GM21360 (cell line): ENCODE measurements around the gene CORO2A.
"Not testable (repeated sequence)": the region's sequence is repeated elsewhere in the genome, so short reads cannot be mapped to it uniquely, and the experiment has no call there.

Experiments used
- ATAC-seq: cut with Tn5 transposase; IDR thresholded peaks from one replicate; pipeline ENCODE4 v1.9.1; 2021; ENCODE audit warnings: mild to moderate bottlenecking, moderate library complexity; ENCODE audit not compliant: unreplicated experiment

CORO2A gene

DNA sequence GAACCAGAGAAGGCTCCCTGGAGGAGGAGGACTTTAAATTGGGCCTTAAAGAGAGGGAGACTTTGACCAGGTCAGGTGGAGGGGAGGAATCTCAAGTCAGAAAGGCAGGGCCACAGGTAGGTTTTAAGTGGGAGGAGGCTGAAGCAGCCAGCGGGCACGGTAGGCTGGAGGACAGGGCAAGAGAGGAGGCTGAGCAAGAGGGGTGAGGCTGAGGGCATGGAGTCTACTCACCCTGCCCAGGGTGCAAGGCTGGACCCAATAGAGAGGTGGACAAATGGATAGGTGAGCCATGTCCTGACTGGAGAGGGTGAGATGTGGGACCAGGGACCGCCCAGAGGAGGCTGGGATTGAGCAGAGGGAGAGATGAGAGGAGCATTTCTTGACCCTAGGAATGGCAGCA is 47.8 kb downstream of the CORO2A start:
- no peak for ATAC-seq

DNA sequence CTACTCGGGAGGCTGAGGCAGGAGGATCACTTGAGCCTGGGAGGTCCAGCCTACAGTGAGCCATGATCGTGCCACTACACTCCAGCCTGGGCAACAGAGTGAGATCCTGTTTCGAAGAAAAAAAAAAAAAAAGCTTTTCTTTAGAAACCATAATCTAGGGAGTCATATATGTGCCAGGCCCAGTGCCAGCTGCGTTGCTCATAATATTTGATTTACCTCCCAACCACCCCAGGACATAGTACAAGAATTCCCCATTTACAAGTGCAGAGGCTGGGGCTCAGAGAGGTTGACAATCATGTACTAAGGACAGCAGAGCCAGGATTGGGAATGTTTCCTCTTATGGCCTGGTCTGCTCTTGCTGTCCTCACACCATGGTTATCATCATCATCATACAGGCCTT is 48.4 kb downstream of the CORO2A start:
- no peak for ATAC-seq

- ATAC-seq, result no peak
Measured at GRCh38 chr9:98142925-98143481, 49.4 kb downstream of the CORO2A start.

DNA sequence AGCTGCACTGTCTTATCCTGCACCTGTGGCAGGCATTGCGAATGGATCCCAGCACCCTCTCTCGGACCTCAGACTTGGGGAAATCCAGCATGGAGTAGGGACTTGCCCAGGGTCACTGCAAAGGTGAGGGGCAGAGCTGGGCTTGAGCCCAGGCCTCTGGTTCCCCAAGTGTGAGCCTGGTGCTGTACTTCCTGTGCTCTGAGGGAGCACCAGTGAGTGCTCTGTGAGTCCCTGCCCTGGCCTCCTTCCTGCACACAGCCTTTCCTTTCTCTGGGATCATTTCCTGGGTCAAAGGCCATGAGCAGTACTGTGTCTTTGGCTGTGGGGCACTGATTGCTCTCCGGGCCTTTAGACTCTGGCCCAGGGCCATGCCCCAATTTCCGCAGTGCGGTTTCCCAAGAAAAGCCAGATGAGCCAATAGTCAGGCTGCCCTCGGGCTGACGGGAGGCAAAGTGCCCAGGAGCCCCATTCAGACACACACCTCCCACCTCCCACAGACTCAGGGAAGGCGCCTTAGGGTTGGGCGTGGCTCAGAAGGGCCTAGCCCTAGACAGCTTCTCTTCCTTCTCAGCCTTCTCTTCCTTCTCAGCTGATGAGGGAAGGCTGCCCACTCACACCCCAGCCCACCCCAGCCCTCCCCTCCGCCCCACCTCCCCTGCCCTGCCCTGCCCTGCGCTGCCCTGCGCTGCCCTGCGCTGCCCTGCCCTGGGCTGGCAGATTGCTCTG is 50.1 kb downstream of the CORO2A start:
- no peak for ATAC-seq

GRCh38 chr9:98140503-98140902 is 51.9 kb downstream of the CORO2A start:
- ATAC-seq, result no peak

DNA sequence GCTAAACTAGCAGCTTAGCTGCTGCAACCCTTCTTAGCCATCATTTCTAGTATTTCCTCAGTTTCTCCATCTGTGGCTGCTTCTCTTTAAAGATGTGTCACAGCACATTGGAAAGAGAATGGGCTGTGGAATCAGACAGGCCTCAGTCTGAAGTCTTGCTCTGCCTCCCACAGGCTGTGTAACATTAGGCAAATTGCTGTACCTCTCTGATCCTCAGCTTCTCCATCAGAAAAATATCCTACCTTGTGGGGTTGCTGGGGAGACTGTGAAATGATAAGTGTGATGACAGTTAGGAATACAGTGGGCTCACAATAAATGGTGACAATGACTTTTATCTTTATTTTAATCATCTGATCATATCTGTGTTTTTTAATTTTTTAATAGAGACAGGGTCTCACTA is 55.9 kb downstream of the CORO2A start:
- no peak for ATAC-seq

GRCh38 chr9:98135938-98136337 is 56.5 kb downstream of the CORO2A start:
- no peak for ATAC-seq

GRCh38 chr9:98135558-98135934 is 56.9 kb downstream of the CORO2A start:
- no peak for ATAC-seq

- ATAC-seq, result no peak
Measured at GRCh38 chr9:98134702-98135557, 57.5 kb downstream of the CORO2A start.

DNA sequence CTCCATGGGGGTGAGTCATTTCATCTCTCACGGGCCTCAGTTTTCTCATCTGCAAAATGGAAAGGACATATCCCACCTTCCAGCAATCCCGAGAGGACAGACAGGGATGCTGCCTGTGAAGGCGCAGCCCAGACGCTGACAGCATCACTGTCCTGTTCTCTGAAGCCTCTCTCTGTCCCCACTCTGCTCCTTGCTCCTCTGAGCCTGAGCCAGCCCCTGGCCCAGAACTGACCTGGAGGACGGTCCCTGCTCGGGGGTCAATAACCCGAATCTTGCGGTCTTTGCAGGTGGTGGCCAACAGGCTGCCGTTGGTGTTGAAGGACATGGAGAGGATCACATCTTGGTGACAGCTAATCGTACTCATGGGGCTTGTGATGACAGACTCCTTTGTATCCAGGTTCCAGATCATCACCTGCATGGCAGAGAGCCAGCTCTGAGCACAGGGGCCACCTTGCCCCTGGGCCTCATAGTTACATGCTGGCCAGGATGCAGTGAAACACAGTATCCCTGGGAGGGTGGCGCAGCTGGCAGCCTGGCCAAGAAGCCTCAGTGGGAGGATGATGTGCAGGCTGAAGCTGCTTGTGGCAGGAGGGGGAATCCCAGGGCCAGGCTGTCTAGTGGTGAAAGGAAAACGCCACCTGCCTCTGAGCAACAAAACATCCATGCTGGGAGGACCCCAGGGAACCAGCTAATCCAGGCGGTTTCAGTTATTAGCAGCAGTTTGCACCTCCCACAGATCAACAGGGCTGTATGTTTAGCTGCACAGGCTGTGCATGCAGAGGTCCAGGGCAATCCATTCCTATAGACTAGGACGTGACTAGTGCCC is 59.4 kb downstream of the CORO2A start:
- no peak for ATAC-seq

DNA sequence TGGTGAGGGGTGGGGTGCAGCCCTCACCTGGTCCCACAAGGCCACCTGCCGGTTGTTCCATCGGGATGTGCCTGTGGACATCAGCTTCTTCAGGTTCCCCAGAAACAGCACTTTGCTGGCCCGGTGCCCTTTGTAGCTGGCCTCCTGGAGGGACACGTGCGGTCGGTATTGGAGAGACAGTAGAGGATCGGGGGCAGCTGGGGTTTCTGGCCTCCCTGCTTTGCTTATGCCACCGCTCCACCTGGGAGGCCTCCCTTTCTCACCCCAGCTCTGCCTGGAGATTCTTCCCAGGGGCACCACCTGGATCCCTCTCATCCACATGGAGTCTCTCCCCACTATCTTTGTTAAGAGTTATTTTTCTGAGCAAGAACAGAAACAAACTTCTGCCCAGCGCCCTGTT is 60.3 kb downstream of the CORO2A start:
- ATAC-seq, result no peak

DNA sequence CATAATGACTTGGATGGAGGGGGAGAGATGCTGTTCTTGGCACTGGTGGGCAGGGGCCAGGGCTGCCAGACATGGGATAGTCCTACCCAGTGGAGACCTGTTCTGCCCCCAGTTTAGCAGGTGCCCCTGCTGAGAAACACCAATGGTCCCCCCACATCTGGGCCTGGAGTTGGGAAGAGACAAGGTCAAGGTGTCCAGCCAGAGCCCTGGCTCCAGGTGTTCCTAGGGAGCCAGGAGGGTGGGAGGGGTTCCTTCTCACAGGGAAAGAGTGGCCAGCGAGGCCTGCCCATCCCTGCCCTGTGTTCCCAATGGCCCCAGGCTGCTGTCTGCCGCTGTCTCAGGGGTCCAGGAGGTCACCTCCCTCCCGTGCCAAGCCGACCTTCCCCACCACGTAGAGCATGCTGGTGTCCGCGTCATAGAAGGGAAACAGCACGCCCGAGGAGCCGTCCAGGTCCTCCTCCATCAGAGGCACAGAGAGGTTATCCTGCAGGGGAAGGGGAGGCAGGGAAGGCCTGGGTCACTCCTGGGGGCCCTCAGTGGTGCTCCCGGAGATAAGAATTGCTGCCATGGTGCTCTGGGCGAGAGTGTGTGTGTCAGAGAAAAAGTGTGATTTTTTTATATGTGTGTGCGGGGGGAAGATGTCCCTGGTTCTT is 61.7 kb downstream of the CORO2A start:
- no peak for ATAC-seq

DNA sequence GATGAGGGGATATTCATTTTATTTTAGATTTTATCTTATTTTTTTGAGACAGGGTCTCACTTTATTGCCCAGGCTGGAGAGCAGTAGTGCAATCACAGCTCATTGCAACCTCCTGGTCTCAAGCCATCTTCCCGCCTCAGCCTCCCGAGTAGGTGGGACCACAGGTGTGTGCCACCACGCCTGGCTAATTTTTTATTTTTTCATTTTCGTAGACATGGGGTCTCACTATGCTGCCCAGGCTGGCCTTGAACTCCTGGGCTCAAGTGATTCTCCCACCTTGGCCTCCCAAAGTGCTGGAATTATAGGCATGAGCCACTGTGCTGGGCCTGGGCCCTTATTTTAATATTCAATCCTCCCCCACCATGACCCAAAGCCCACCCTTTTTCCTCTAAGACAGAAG is 62.4 kb downstream of the CORO2A start:
- ATAC-seq, result not testable (repeated sequence)

DNA sequence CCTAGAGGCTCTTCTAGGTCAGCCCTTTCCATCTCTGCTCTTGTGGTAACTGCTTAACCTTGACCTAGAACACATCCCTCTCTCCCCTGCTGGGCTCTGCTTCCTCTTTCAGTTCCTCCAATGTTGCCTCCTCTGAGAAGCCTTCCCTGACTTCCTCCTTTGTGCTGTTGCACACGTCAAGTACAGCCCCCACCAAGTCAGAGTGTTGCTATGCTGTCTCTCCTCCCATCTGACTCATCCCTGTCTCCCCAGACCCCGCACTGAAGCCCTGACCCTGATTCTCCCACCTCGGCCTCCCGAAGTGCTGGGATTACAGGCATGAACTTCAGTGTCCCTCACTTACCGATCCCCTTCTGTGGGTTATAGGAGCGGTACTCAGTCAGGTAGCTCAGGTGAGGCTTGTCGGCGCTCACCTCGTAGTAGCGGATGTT is 63.0 kb downstream of the CORO2A start:
- no peak for ATAC-seq

GRCh38 chr9:98128316-98128715 is 64.1 kb downstream of the CORO2A start:
- ATAC-seq, result no peak

- no peak for ATAC-seq
Measured at GRCh38 chr9:98127226-98127625, 65.2 kb downstream of the CORO2A start.

GRCh38 chr9:98124637-98125426 is 67.6 kb downstream of the CORO2A start:
- no peak for ATAC-seq

DNA sequence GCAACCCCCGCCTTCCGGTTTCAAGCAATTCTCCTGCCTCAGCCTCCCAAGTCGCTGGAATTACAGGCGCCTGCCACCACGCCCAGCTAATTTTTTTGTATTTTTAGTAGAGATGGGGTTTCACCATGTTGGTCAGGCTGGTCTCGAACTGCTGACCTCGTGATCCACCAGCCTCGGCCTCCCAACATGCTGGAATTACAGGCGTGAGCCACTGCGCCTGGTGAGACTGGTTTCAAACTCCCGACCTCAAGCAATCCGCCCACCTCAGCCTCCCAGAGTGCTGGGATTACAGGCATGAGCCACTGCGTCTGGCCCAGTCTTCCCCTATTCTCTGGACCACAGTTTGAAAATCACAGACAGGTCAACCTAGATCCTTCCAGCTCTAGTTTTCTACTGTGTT is 68.3 kb downstream of the CORO2A start:
- ATAC-seq, result not testable (repeated sequence)

GRCh38 chr9:98121058-98121457 is 71.4 kb downstream of the CORO2A start:
- ATAC-seq, result no peak

GRCh38 chr9:98120476-98120875 is 72.0 kb downstream of the CORO2A start:
- ATAC-seq, result no peak
